Measurements from ENCODE around the gene FMOD.
"Not testable (repeated sequence)": the region's sequence is repeated elsewhere in the genome, so short reads cannot be mapped to it uniquely, and the experiment has no call there.

FMOD gene

GRCh38 chr1:203306089-203306964, 44.6 kb downstream of the FMOD start:
- DNase-seq (ENCODE audit: low spot score), result peak; percentile 81

GRCh38 chr1:203305809-203306088, 45.2 kb downstream of the FMOD start:
- no peak for DNase-seq (ENCODE audit: low spot score)

GRCh38 chr1:203304919-203305808, 45.8 kb downstream of the FMOD start, which contains the start of gene BTG2:
Gene BTG2, plus strand, starts transcription at chr1:203305519. Its CDS starts 88 bp downstream, at chr1:203305607.
- peak; percentile 91 for DNase-seq (ENCODE audit: low spot score)

- DNase-seq (ENCODE audit: low spot score), result no peak
These were observed 46.5 kb downstream of the FMOD start for GRCh38 chr1:203304391-203304918.

- no peak for DNase-seq (ENCODE audit: low spot score)
These were observed 48.0 kb downstream of the FMOD start for GRCh38 chr1:203302894-203303293.

GRCh38 chr1:203302456-203302855, 48.5 kb downstream of the FMOD start:
- no peak for DNase-seq (ENCODE audit: low spot score)

GRCh38 chr1:203301331-203301668, 49.6 kb downstream of the FMOD start:
- DNase-seq (ENCODE audit: low spot score), result no peak

GRCh38 chr1:203300441-203301330, 50.2 kb downstream of the FMOD start:
- DNase-seq (ENCODE audit: low spot score), result no peak

GRCh38 chr1:203299719-203300429, 51.0 kb downstream of the FMOD start:
- not testable (repeated sequence) for DNase-seq (ENCODE audit: low spot score)

- DNase-seq (ENCODE audit: low spot score), result no peak
These were observed 51.8 kb downstream of the FMOD start for GRCh38 chr1:203299169-203299568.

- no peak for DNase-seq (ENCODE audit: low spot score)
These were observed 54.4 kb downstream of the FMOD start for GRCh38 chr1:203296460-203297073.

- DNase-seq (ENCODE audit: low spot score), result no peak
These were observed 55.1 kb downstream of the FMOD start for GRCh38 chr1:203295796-203296195.

- DNase-seq (ENCODE audit: low spot score), result peak; percentile 57
These were observed 59.5 kb downstream of the FMOD start for GRCh38 chr1:203291201-203292096.

Measured in kidney tubule cell (primary cell).